22Rv1 (cell line): Measurements from ENCODE around the gene RASA3.
A peak's percentile ranks its signal among the peaks of the same experiment; 100 is the strongest.
"Not testable (repeated sequence)": the region's sequence is repeated elsewhere in the genome, so short reads cannot be mapped to it uniquely, and the experiment has no call there.

Experiments
- H3K27ac ChIP-seq: fragments of 450-650 bp; 2 replicates; pipeline ENCODE4 v1.5.1; 2017
- CTCF ChIP-seq: fragments of 450-650 bp; IDR thresholded peaks from 2 replicates; pipeline ENCODE4 v1.5.1; 2017; ENCODE audit warnings: mild to moderate bottlenecking
- ZFX ChIP-seq: fragments of 450-650 bp; IDR thresholded peaks from 2 replicates; pipeline ENCODE4 v1.6.1; 2017; ENCODE audit warnings: antibody characterized with exemption, borderline replicate concordance

The RASA3 gene

GRCh38 chr13:114149774-114150740 lies 17.6 kb upstream of the RASA3 start:
- no peak overlapping the region for H3K27ac ChIP-seq
- TF ChIP-seq CTCF (no peak), ZFX (no peak)

- not testable (repeated sequence) for H3K27ac ChIP-seq
Observed at GRCh38 chr13:114148886-114149285, 16.5 kb upstream of the RASA3 start.

- no peak overlapping the region for H3K27ac ChIP-seq
Observed at GRCh38 chr13:114148521-114148855, 16.1 kb upstream of the RASA3 start.

GRCh38 chr13:114147803-114148520 lies 15.5 kb upstream of the RASA3 start:
- H3K27ac ChIP-seq: no peak overlapping the region
- TF ChIP-seq CTCF (no peak), ZFX (no peak)

More at GRCh38 chr13:114148521-114148855, 16.1 kb upstream of the RASA3 start:
- TF ChIP-seq ZFX (no peak), CTCF (no peak)

- no peak overlapping the region for H3K27ac ChIP-seq
- TF ChIP-seq CTCF (peak; percentile 28), ZFX (no peak)
Observed at GRCh38 chr13:114146629-114147028, 14.2 kb upstream of the RASA3 start.

GRCh38 chr13:114146173-114146572 lies 13.8 kb upstream of the RASA3 start:
- H3K27ac ChIP-seq: no peak overlapping the region
- no peak for TF ChIP-seq CTCF
- TF ChIP-seq ZFX: no peak

- H3K27ac ChIP-seq: no peak overlapping the region
- TF ChIP-seq ZFX (no peak), CTCF (no peak)
Observed at GRCh38 chr13:114145722-114146121, 13.3 kb upstream of the RASA3 start.
